HCT116 (cell line): ENCODE data around the gene HRH4.

Source experiments
- CTCF ChIP-seq, 3 experiments: fragments of 200-600 bp in 1 of 3; sonication (generic) in 1 of 3; IDR thresholded peaks in 2 of 3; conservative IDR thresholded peaks in 1 of 3; 2 replicates each; pipeline ENCODE4 v1.5.1; 2012 to 2017; ENCODE audit warnings: low read depth in 2 of 3, low read length in 2 of 3, antibody characterized with exemption in 1 of 3, borderline replicate concordance in 1 of 3, control low read depth in 1 of 3, mild to moderate bottlenecking in 1 of 3, mixed read lengths in 1 of 3, mixed run types in 1 of 3, moderate library complexity in 1 of 3; ENCODE audit not compliant: insufficient read depth in 1 of 3
- EZH2phosphoT487 ChIP-seq: fragments of 200-600 bp; IDR thresholded peaks from 2 replicates; pipeline ENCODE4 v1.6.1; 2018; ENCODE audit warnings: antibody characterized with exemption, borderline replicate concordance
- JUND ChIP-seq: IDR thresholded peaks from 2 replicates; pipeline ENCODE4 v1.6.1; 2012
- POLR2A ChIP-seq: IDR thresholded peaks from 2 replicates; pipeline ENCODE4 v1.7.0; 2011; ENCODE audit warnings: borderline replicate concordance; ENCODE audit not compliant: insufficient read depth, insufficient read length; ENCODE audit errors: extremely low read depth
- POLR2AphosphoS5 ChIP-seq: IDR thresholded peaks from 2 replicates; pipeline ENCODE4 v1.6.1; 2011; ENCODE audit warnings: mild to moderate bottlenecking, low read depth, low read length, moderate library complexity
- RAD21 ChIP-seq: IDR thresholded peaks from 2 replicates; pipeline ENCODE4 v1.6.1; 2012; ENCODE audit warnings: low read depth, mild to moderate bottlenecking
- SIN3A ChIP-seq: IDR thresholded peaks from 2 replicates; pipeline ENCODE4 v1.6.1; 2012; ENCODE audit warnings: low read depth
- SP1 ChIP-seq: IDR thresholded peaks from 2 replicates; pipeline ENCODE4 v1.6.1; 2012; ENCODE audit warnings: low read depth
- YY1 ChIP-seq: IDR thresholded peaks from 2 replicates; pipeline ENCODE4 v1.6.1; 2011; ENCODE audit warnings: low read length, low read depth, moderate library complexity, mild to moderate bottlenecking; ENCODE audit not compliant: insufficient replicate concordance; ENCODE audit errors: extremely low read depth
- TF ChIP-seq, protein P1 (sequence below): IDR thresholded peaks from 2 replicates; pipeline ENCODE4 v1.6.1; 2012; ENCODE audit warnings: low read depth

DNA sequence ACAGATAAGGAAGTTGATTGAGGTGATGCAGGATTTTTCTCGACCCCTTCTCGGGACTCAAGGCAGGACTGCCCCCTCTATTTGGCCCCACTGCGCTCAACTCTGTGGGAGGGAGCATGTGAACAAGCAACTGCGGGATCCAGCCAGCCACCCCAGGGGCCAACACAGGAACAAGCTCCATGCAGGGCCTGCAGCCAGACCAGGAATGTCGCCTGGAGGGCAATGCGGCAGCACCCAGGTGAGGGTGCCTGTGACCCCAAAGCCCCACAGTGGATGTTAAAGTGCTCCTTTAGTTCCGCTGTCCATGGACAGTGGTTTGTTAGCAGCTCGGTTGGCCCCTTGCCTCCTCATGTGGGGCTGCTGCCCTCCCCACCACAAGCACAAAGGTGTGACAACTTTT is 57.1 kb downstream of the HRH4 start:
- no peak for TF ChIP-seq POLR2AphosphoS5
- no peak for TF ChIP-seq POLR2A
- no peak for TF ChIP-seq CTCF (IDR thresholded peaks at IDR 0.05 in 2 of 3, conservative IDR thresholded peaks at IDR 0.05 in 1 of 3; ENCODE audit: borderline replicate concordance in 1 of 3, insufficient read depth in 1 of 3, low read depth in 2 of 3, low read length in 2 of 3)
- no peak for TF ChIP-seq YY1
- no peak for TF ChIP-seq SP1
- TF ChIP-seq SIN3A: no peak
- TF ChIP-seq EZH2phosphoT487: no peak
- TF ChIP-seq RAD21: no peak
- TF ChIP-seq, protein P1, sequence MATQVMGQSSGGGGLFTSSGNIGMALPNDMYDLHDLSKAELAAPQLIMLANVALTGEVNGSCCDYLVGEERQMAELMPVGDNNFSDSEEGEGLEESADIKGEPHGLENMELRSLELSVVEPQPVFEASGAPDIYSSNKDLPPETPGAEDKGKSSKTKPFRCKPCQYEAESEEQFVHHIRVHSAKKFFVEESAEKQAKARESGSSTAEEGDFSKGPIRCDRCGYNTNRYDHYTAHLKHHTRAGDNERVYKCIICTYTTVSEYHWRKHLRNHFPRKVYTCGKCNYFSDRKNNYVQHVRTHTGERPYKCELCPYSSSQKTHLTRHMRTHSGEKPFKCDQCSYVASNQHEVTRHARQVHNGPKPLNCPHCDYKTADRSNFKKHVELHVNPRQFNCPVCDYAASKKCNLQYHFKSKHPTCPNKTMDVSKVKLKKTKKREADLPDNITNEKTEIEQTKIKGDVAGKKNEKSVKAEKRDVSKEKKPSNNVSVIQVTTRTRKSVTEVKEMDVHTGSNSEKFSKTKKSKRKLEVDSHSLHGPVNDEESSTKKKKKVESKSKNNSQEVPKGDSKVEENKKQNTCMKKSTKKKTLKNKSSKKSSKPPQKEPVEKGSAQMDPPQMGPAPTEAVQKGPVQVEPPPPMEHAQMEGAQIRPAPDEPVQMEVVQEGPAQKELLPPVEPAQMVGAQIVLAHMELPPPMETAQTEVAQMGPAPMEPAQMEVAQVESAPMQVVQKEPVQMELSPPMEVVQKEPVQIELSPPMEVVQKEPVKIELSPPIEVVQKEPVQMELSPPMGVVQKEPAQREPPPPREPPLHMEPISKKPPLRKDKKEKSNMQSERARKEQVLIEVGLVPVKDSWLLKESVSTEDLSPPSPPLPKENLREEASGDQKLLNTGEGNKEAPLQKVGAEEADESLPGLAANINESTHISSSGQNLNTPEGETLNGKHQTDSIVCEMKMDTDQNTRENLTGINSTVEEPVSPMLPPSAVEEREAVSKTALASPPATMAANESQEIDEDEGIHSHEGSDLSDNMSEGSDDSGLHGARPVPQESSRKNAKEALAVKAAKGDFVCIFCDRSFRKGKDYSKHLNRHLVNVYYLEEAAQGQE: no peak
- no peak for TF ChIP-seq JUND
